NCI-H128 (cell line): ENCODE measurements around the gene TRIM68.

ENCODE experiments used
- DNase-seq: peaks from one replicate; lab custom pipeline; 2025; ENCODE audit not compliant: unreplicated experiment; lab: John Stamatoyannopoulos, UW

TRIM68 gene

GRCh38 chr11:4607096-4607495, 935 bp downstream of the TRIM68 start:
- DNase-seq, result no peak

GRCh38 chr11:4606231-4607015, 1.6 kb downstream of the TRIM68 start:
- DNase-seq, result no peak

GRCh38 chr11:4605057-4605456, 3.0 kb downstream of the TRIM68 start:
- DNase-seq, result no peak

- no peak for DNase-seq
These were observed 14.3 kb downstream of the TRIM68 start, which contains the start of gene OR52I1 for GRCh38 chr11:4593739-4594138. Gene OR52I1 (plus strand): TSS chr11:4594039. CDS start chr11:4594039, 0 bp downstream.

GRCh38 chr11:4589017-4589416, 19.0 kb downstream of the TRIM68 start:
- DNase-seq, result no peak

GRCh38 chr11:4581443-4581842, 26.6 kb downstream of the TRIM68 start, which contains the start of gene OR52I2:
Gene OR52I2 (plus strand): TSS chr11:4581743.
- DNase-seq, result no peak

GRCh38 chr11:4580124-4580523, 27.9 kb downstream of the TRIM68 start:
- no peak for DNase-seq

GRCh38 chr11:4578624-4579023, 29.4 kb downstream of the TRIM68 start:
- DNase-seq, result no peak

GRCh38 chr11:4577761-4578160, 30.3 kb downstream of the TRIM68 start:
- no peak for DNase-seq

- DNase-seq, result no peak
These were observed 31.2 kb downstream of the TRIM68 start for GRCh38 chr11:4576880-4577279.

GRCh38 chr11:4569075-4569474, 39.0 kb downstream of the TRIM68 start:
- no peak for DNase-seq

- DNase-seq, result no peak
These were observed 42.7 kb downstream of the TRIM68 start for GRCh38 chr11:4565371-4565770.

- DNase-seq, result no peak
These were observed 47.6 kb downstream of the TRIM68 start for GRCh38 chr11:4560467-4560866.

- no peak for DNase-seq
These were observed 48.2 kb downstream of the TRIM68 start for GRCh38 chr11:4559527-4560440.

GRCh38 chr11:4551346-4551979, 56.6 kb downstream of the TRIM68 start:
- DNase-seq, result no peak
